Heart left ventricle (tissue), 16 donors: ENCODE measurements around the gene PIP5K1A. TPM values are rescaled to one million over a fixed set of nuclear protein-coding genes. Genes with fewer than 3 reads are reported as not detected.
A peak's percentile ranks its signal among the peaks of the same experiment; 100 is the strongest.

ENCODE experiments used
- ATAC-seq, 4 donors: fragments of 200-7000 bp; cut with Tn5 transposase; one replicate each; pipeline ENCODE4 v1.9.1; 2020 to 2022; ENCODE audit warnings: moderate library complexity in 4 of 4, mild to moderate bottlenecking in 3 of 4, moderate number of reproducible peaks in 1 of 4
- DNase-seq, 5 donors: peaks; one replicate each; pipeline ENCODE4 v3.0.0-alpha.2; 2020
- H3K27ac ChIP-seq, 12 donors: fragments of 200-600 bp; sonication (generic) in 4 of 12; one replicate each; pipeline versions ENCODE4 v1.5.0 to v1.8.0; 2016 to 2022; ENCODE audit warnings: mild to moderate bottlenecking in 2 of 12
- H3K27me3 ChIP-seq, 9 donors: fragments of 200-600 bp; sonication (generic) in 2 of 9; one replicate each; pipeline versions ENCODE4 v1.5.1 to v1.8.0; 2016 to 2022; ENCODE audit warnings: mild to moderate bottlenecking in 3 of 9
- H3K36me3 ChIP-seq, 9 donors: fragments of 200-600 bp; sonication (generic) in 2 of 9; one replicate each; pipeline versions ENCODE4 v1.5.0 to v1.8.0; 2018 to 2022; ENCODE audit warnings: mild to moderate bottlenecking in 2 of 9
- H3K4me1 ChIP-seq, 12 donors: fragments of 200-600 bp; sonication (generic) in 4 of 12; one replicate each; pipeline versions ENCODE4 v1.5.0 to v1.8.0; 2016 to 2022; ENCODE audit warnings: mild to moderate bottlenecking in 3 of 12
- H3K4me3 ChIP-seq, 12 donors: fragments of 200-600 bp; sonication (generic) in 4 of 12; one replicate each; pipeline versions ENCODE4 v1.5.0 to v1.8.0; 2017 to 2022; ENCODE audit warnings: mild to moderate bottlenecking in 9 of 12, moderate library complexity in 4 of 12
- H3K9me3 ChIP-seq, 12 donors: fragments of 200-600 bp; sonication (generic) in 4 of 12; one replicate each; pipeline versions ENCODE4 v1.5.0 to v1.8.0; 2016 to 2022; ENCODE audit warnings: mild to moderate bottlenecking in 1 of 12
- POLR2A ChIP-seq, 2 donors: fragments of 450-650 bp; IDR thresholded peaks; one replicate each; pipeline ENCODE4 v1.6.1; 2017; ENCODE audit warnings: antibody characterized with exemption in 2 of 2, mild to moderate bottlenecking in 2 of 2, moderate library complexity in 2 of 2
- WGBS, 4 donors: extraction: QIAGEN DNeasy Blood & Tissue Kit in 2 of 4; methylation state at CpG; one replicate each; pipeline versions ENCODE4 v1.1.5 to v1.1.7; 2013 to 2018; 5-methylcytosine and 5-hydroxymethylcytosine counted together
- intact Hi-C, 10 donors: fragments of 100-400 bp; cut with DNase I; formaldehyde crosslinking; loops; one replicate each; pipeline versions ENCODE4 v1.11.1 to v1.14.2; 2022
- polyA plus RNA-seq, 2 donors: library from polyadenylated mRNA; stranded (reverse); fragments of 200-250 nt; gene quantifications; one replicate each; pipeline ENCODE4 v1.2.3, GENCODE V29; 2013
- total RNA-seq, 9 donors: library from RNA; depleted of rRNA in 2 of 9; stranded (reverse); fragments of >200 nt in 2 of 9; fragmentation: NEBNext Ultra II Directional in 3 of 9; extraction: Animal tissue kit (Norgen Biotek cat#: 25700) in 3 of 9; gene quantifications; one replicate each; pipeline versions ENCODE4 v1.1.0 to v1.2.4, GENCODE V29; 2016 to 2023
- TF ChIP-seq, protein P1 (sequence below), 12 donors: fragments of 200-600 bp; sonication (generic) in 4 of 12; IDR thresholded peaks; one replicate each; pipeline versions ENCODE4 v1.5.0 to v1.8.0; 2018 to 2022; ENCODE audit warnings: antibody characterized with exemption in 12 of 12, mild to moderate bottlenecking in 5 of 12
- donor health status: ischemic (EF 13 %, LVEDD 7.1; RV severe dilation, severe dysfunction).
- donor health status: healthy with polysubstance abuse.
- donor health status: DM: no; HTN: yes; CAD: no.
- donor health status: DM: no; HTN: no; CAD: no.
- donor health status: ischemic (EF 25% LVEDD 6.9; RV normal size, moderate dysfunction).
- donor health status: ischemic (EF 25% LVEDD 5.7; RV mildly dilated, moderate dysfunction).
- donor health status: healthy.
- donor health status: DM: yes; HTN: yes; CAD: no.
- donor health status: ischemic (EF 35%, LVEDD 5.7; RV mildly dilated, moderate dysfunction).
- donor health status: nonischemic (EF 11% LVEDD 7.7; RV severe dilation, severe dysfunction).
- donor health status: DM: yes; HTN: yes; CAD: no.
- donor health status: PGD.
- donor health status: ischemic (EF 29% LVEDD 5.4; RV normal size, mild dysfunction).
- donor health status: nonischemic (EF 23%, LVEDD 6.1; RV moderate dilation, normal function).

The PIP5K1A gene
- total and polyA plus RNA-seq, 11 donors = 20.5 to 48.8 (median 36.5) TPM

DNA sequence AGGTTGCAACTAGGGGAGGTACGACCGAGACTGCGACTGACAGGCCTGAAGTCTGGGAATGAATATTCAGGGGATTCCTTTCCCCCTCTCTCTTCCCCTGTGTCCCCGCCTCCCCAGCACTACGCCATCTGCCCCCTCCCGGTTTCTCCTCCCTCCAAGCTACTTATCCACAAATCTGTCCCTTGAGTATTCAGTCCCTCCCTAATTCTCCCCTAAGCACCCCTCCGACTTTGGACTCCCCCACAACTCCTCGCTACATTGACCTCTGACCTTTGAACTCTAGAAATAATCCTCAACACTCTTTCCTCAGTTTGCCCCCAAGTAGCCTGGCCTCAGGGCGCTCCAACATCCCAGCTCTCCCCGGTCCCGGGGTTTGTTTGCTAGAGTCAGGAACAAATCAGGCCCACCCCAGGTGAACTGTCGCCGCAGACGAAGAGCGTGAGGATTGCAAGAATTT is 33.0 kb upstream of the PIP5K1A start:
- Histone ChIP-seq H3K27ac (peak overlapping the region; percentile 73 to 96 (median 93)), H3K27me3 (no peaks in the 10 kb centered on the region), H3K9me3 (no peaks in the 10 kb centered on the region), H3K4me1 (peaks cover 4 to 47% (median 27%) of the 10 kb centered on the region in 12 donors), H3K36me3 (peaks cover 0 to 66% (median 48%) of the 10 kb centered on the region in 9 donors), H3K4me3 (peak overlapping the region; percentile 58 to 91 (median 82))
- peak; percentile 52 to 69 (median 61) for ATAC-seq
- intact Hi-C loops = loop anchor here in 1 of 10 donors (2.0 kb wide), 1 partner anchor 19 kb away; the partner anchor contains the start of gene SEMA6C
- 1 to 8% (median 4%) methylated on average over 15 of the region's 15 CpGs for WGBS, 4 donors
- TF ChIP-seq, protein P1, sequence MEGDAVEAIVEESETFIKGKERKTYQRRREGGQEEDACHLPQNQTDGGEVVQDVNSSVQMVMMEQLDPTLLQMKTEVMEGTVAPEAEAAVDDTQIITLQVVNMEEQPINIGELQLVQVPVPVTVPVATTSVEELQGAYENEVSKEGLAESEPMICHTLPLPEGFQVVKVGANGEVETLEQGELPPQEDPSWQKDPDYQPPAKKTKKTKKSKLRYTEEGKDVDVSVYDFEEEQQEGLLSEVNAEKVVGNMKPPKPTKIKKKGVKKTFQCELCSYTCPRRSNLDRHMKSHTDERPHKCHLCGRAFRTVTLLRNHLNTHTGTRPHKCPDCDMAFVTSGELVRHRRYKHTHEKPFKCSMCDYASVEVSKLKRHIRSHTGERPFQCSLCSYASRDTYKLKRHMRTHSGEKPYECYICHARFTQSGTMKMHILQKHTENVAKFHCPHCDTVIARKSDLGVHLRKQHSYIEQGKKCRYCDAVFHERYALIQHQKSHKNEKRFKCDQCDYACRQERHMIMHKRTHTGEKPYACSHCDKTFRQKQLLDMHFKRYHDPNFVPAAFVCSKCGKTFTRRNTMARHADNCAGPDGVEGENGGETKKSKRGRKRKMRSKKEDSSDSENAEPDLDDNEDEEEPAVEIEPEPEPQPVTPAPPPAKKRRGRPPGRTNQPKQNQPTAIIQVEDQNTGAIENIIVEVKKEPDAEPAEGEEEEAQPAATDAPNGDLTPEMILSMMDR (IDR thresholded peaks at IDR 0.05) = no peak
- no peak for TF ChIP-seq POLR2A (IDR thresholded peaks at IDR 0.05)
- DNase-seq = peak in 4 of 5 donors; percentile 58 to 71 (median 63)

DNA sequence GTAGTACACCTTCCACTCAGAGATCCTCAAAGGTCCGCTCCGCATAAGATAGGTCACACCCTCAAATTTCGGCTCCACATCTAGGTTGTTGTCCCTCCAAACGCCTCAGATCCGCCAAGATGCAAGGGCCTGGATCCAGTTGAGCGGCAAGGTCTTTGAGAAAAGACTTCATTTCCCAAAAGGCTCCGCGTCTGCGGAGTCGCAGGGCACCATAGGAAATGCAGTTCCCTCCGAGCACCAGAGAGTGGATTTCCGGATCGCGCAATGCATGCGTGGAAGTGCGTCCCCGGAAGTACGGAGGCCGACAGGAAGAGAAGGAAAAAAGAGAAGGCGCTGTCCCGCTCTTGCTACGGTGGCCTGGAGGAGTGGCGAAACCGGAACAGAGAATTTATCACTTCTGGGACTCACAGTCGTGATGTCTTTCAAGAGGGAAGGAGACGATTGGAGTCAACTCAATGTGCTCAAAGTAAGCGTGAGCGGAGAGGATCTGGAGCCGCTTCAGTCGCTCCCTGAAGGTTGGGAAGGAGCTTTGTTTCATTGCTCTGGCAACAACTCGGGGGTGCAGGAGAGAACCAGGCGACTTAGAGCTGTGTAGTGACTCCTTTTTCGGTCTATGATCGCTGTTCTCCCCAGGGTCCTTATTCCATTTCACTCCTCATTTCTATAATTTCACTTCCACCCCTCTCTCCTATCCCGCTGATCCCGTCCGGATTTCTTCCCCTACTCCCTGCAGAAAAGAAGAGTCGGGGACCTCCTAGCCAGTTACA is 32.4 kb upstream of the PIP5K1A start, which contains the start of the genes LYSMD1 and SCNM1:
LYSMD1 (minus strand) TSS at position 165 of the 767 bp plus-strand sequence. CDS start 644 bp downstream, outside the sequence.
SCNM1 (plus strand) TSS at position 407 of the 767 bp plus-strand sequence; CDS start at position 416, 9 bp downstream.
- Histone ChIP-seq H3K27me3 (no peaks in the 10 kb centered on the region), H3K27ac (peak within 1 kb of the TSS; percentile 73 to 96 (median 93)), H3K4me1 (peaks cover 4 to 40% (median 22%) of the 10 kb centered on the region in 12 donors), H3K4me3 (peak within 1 kb of the TSS; percentile 58 to 91 (median 82)), H3K9me3 (no peaks in the 10 kb centered on the region), H3K36me3 (peaks cover 0 to 66% (median 47%) of the 10 kb centered on the region in 9 donors)
- TF ChIP-seq POLR2A (IDR thresholded peaks at IDR 0.05) = peak in 1 of 2 donors; percentile 34
- TF ChIP-seq, protein P1 (IDR thresholded peaks at IDR 0.05) = peak in 4 of 12 donors; percentile 9 to 14 (median 12)
- ATAC-seq = peak; percentile 91 to 96 (median 94)
- peak; percentile 95 to 98 (median 98) for DNase-seq
- intact Hi-C loops = loop anchor here in 1 of 10 donors (2.0 kb wide), 1 partner anchor 19 kb away; the partner anchor contains the start of gene SEMA6C
- WGBS, 4 donors = 0 to 1% (median 0%) methylated on average over 35 to 38 of the region's 38 CpGs

- intact Hi-C loops = no loop called here
- no peak for TF ChIP-seq POLR2A (IDR thresholded peaks at IDR 0.05)
- TF ChIP-seq, protein P1 (IDR thresholded peaks at IDR 0.05) = no peak
- DNase-seq = no peak
- Histone ChIP-seq H3K9me3 (no peaks in the 10 kb centered on the region), H3K27me3 (no peaks in the 10 kb centered on the region), H3K4me1 (peaks cover 4 to 36% (median 22%) of the 10 kb centered on the region in 12 donors), H3K27ac (peak overlapping the region in 11 of 12 donors; percentile 76 to 96 (median 92)), H3K36me3 (peaks cover 0 to 67% (median 41%) of the 10 kb centered on the region in 9 donors), H3K4me3 (peak overlapping the region; percentile 58 to 91 (median 82))
- WGBS, 4 donors = 3 to 5% (median 4%) methylated on average over 15 of the region's 15 CpGs
- ATAC-seq = peak in 1 of 4 donors; percentile 2
Observed at GRCh38 chr1:151166505-151166956, 31.8 kb upstream of the PIP5K1A start.

- Histone ChIP-seq H3K36me3 (peaks cover 0 to 67% (median 36%) of the 10 kb centered on the region in 9 donors), H3K27ac (no peak overlapping the region), H3K9me3 (no peaks in the 10 kb centered on the region), H3K4me3 (peak overlapping the region in 9 of 12 donors; percentile 72 to 91 (median 81)), H3K4me1 (peaks cover 4 to 34% (median 22%) of the 10 kb centered on the region in 12 donors), H3K27me3 (no peaks in the 10 kb centered on the region)
- DNase-seq (no peak), ATAC-seq (no peak)
- intact Hi-C loops = no loop called here
- 86 to 88% (median 87%) methylated on average over 6 of the region's 6 CpGs for whole genome bisulfite sequencing, 4 donors
- TF ChIP-seq POLR2A (IDR thresholded peaks at IDR 0.05) = no peak
- TF ChIP-seq, protein P1 (IDR thresholded peaks at IDR 0.05) = no peak
Observed at GRCh38 chr1:151167116-151167515, 31.2 kb upstream of the PIP5K1A start.
